GM23338 (cell line): Measurements from ENCODE around the gene ZSCAN5A. TPM values are rescaled to one million over a fixed set of nuclear protein-coding genes. Genes with fewer than 3 reads are reported as not detected.
"Not testable (repeated sequence)": the region's sequence is repeated elsewhere in the genome, so short reads cannot be mapped to it uniquely, and the experiment has no call there.

Source experiments
- ATAC-seq: fragments of 200-7000 bp; cut with Tn5 transposase; 3 replicates; pipeline ENCODE4 v1.9.1; 2020
- DNase-seq: peaks from one replicate; pipeline ENCODE4 v3.0.0-alpha.2; 2015; ENCODE audit warnings: low spot score
- H2AFZ ChIP-seq: fragments of 200-600 bp; sonication (generic); 2 replicates; pipeline ENCODE4 v1.8.0; 2016; ENCODE audit warnings: antibody characterized with exemption, mild to moderate bottlenecking, moderate library complexity
- H3F3A ChIP-seq: fragments of 200-600 bp; sonication (generic); replicated peaks from 2 replicates; pipeline ENCODE4 v1.8.0; 2017; ENCODE audit warnings: antibody characterized with exemption, mixed run types, low read depth
- H3K27ac ChIP-seq: fragments of 200-600 bp; sonication (generic); 2 replicates; pipeline ENCODE4 v1.6.1; 2016; ENCODE audit warnings: low read depth
- H3K27me3 ChIP-seq: fragments of 200-600 bp; sonication (generic); 2 replicates; pipeline ENCODE4 v1.8.0; 2016; ENCODE audit warnings: mild to moderate bottlenecking, mixed run types, moderate library complexity; ENCODE audit not compliant: insufficient read depth
- H3K36me3 ChIP-seq: fragments of 200-600 bp; sonication (generic); 2 replicates; pipeline ENCODE4 v1.8.0; 2016; ENCODE audit warnings: mild to moderate bottlenecking; ENCODE audit not compliant: insufficient read depth
- H3K4me1 ChIP-seq: fragments of 200-600 bp; sonication (generic); 2 replicates; pipeline ENCODE4 v1.8.0; 2016; ENCODE audit warnings: mild to moderate bottlenecking, moderate library complexity; ENCODE audit not compliant: insufficient read depth
- H3K4me2 ChIP-seq: fragments of 200-600 bp; sonication (generic); 2 replicates; pipeline ENCODE4 v1.7.1; 2017; ENCODE audit warnings: mixed run types
- H3K4me3 ChIP-seq: fragments of 200-600 bp; sonication (generic); 2 replicates; pipeline ENCODE4 v1.6.1; 2016; ENCODE audit warnings: mixed run types
- H3K79me2 ChIP-seq: fragments of 200-600 bp; sonication (generic); replicated peaks from 2 replicates; pipeline ENCODE4 v1.8.0; 2017; ENCODE audit warnings: mild to moderate bottlenecking; ENCODE audit not compliant: insufficient read depth
- H3K9me2 ChIP-seq: fragments of 200-600 bp; sonication (generic); 2 replicates; pipeline ENCODE4 v1.8.0; 2017; ENCODE audit not compliant: insufficient read depth
- H4K20me1 ChIP-seq: fragments of 200-600 bp; sonication (generic); replicated peaks from 2 replicates; pipeline ENCODE4 v1.8.0; 2017; ENCODE audit warnings: mild to moderate bottlenecking; ENCODE audit not compliant: insufficient read depth
- H3K27ac Mint-ChIP-seq: 2 replicates; pipeline ENCODE4 v1.8.0; 2020; ENCODE audit warnings: inconsistent platforms, mild to moderate bottlenecking, moderate library complexity, mixed read lengths
- H3K27me3 Mint-ChIP-seq: 3 replicates; pipeline ENCODE4 v1.8.0; 2022; ENCODE audit warnings: low read depth, mild to moderate bottlenecking, moderate library complexity, mixed read lengths, inconsistent platforms; ENCODE audit not compliant: insufficient read depth, poor library complexity
- H3K36me3 Mint-ChIP-seq: 3 replicates; pipeline ENCODE4 v1.8.0; 2021; ENCODE audit warnings: low read depth, mild to moderate bottlenecking, inconsistent platforms, moderate library complexity, mixed read lengths
- H3K4me1 Mint-ChIP-seq: 3 replicates; pipeline ENCODE4 v1.8.0; 2020; ENCODE audit warnings: mild to moderate bottlenecking, inconsistent platforms, mixed read lengths
- H3K4me3 Mint-ChIP-seq: 3 replicates; pipeline ENCODE4 v1.8.0; 2021; ENCODE audit warnings: moderate library complexity, mild to moderate bottlenecking, inconsistent platforms, mixed read lengths
- H3K9me3 Mint-ChIP-seq: 3 replicates; pipeline ENCODE4 v1.8.0; 2020; ENCODE audit warnings: moderate library complexity, mild to moderate bottlenecking, inconsistent platforms, mixed read lengths
- CREB1 ChIP-seq: fragments of 250-450 bp; sonication (Bioruptor Pico); IDR thresholded peaks from 2 replicates; pipeline ENCODE4 v1.5.0; 2020; ENCODE audit warnings: low read depth, mild to moderate bottlenecking, moderate library complexity
- CTCF ChIP-seq, 2 experiments: fragments of 200-600 bp in 1 of 2; sonication (generic) in 1 of 2; conservative IDR thresholded peaks; 2 replicates each; pipeline versions ENCODE4 v1.5.1 to v1.6.1; 2016 to 2017; ENCODE audit warnings: antibody characterized with exemption in 2 of 2, low read depth in 2 of 2, mild to moderate bottlenecking in 2 of 2, moderate library complexity in 1 of 2
- ETS1 ChIP-seq: IDR thresholded peaks from 2 replicates; pipeline ENCODE4 v1.6.1; 2016; ENCODE audit warnings: antibody characterized with exemption
- EZH2 ChIP-seq: fragments of 200-600 bp; sonication (generic); IDR thresholded peaks from one replicate; pipeline ENCODE4 v1.8.0; 2017; ENCODE audit warnings: antibody characterized with exemption, mild to moderate bottlenecking, low read depth; ENCODE audit not compliant: unreplicated experiment
- EZH2phosphoT487 ChIP-seq: fragments of 200-600 bp; sonication (generic); IDR thresholded peaks from one replicate; pipeline ENCODE4 v1.8.1; 2018; ENCODE audit warnings: antibody characterized with exemption; ENCODE audit not compliant: unreplicated experiment
- JUNB ChIP-seq: IDR thresholded peaks from one replicate; pipeline ENCODE4 v1.6.1; 2016; ENCODE audit warnings: antibody characterized with exemption; ENCODE audit not compliant: unreplicated experiment
- NANOG ChIP-seq: IDR thresholded peaks from 2 replicates; pipeline ENCODE4 v1.6.1; 2016; ENCODE audit warnings: antibody characterized with exemption, borderline replicate concordance
- POLR2AphosphoS5 ChIP-seq: IDR thresholded peaks from 2 replicates; pipeline ENCODE4 v1.6.1; 2016; ENCODE audit warnings: antibody characterized with exemption, low read depth
- REST ChIP-seq: IDR thresholded peaks from one replicate; pipeline ENCODE4 v1.6.1; 2018; ENCODE audit warnings: antibody characterized with exemption; ENCODE audit not compliant: unreplicated experiment
- STAT1 ChIP-seq: IDR thresholded peaks from one replicate; pipeline ENCODE4 v1.6.1; 2016; ENCODE audit warnings: antibody characterized with exemption; ENCODE audit not compliant: unreplicated experiment
- ZNF114 ChIP-seq: fragments of 250-450 bp; sonication (Bioruptor Pico); IDR thresholded peaks from 2 replicates; pipeline ENCODE4 v1.5.0; 2020; ENCODE audit warnings: mild to moderate bottlenecking, moderate library complexity
- ZNF331 ChIP-seq: fragments of 250-450 bp; sonication (Bioruptor Pico); IDR thresholded peaks from 2 replicates; pipeline ENCODE4 v1.5.0; 2020; ENCODE audit warnings: low read depth, mild to moderate bottlenecking, moderate library complexity
- polyA plus RNA-seq: library from polyadenylated mRNA; unstranded; fragments of >200 nt; fragmentation: Nextera tagmentation; extraction: Ambion mirVana; gene quantifications from 2 replicates; pipeline ENCODE4 v1.2.1, GENCODE V29; 2016
- total RNA-seq: library from RNA; depleted of rRNA; stranded (reverse); fragments of >200 nt; shearing (Covaris generic); gene quantifications from 2 replicates; pipeline ENCODE4 v1.2.3, GENCODE V29; 2014

The ZSCAN5A gene
- total and polyA plus RNA-seq, 2 experiments from 2014 or later = 10.2 to 12.5 TPM

GRCh38 chr19:56211718-56212117 lies 102.9 kb downstream of the ZSCAN5A start:
- H3K36me3 ChIP-seq = no peaks in the 10 kb centered on the region
- H3K9me2 ChIP-seq = no peaks in the 10 kb centered on the region
- Mint-ChIP-seq H3K27me3 (peaks cover 10% of the 10 kb centered on the region), H3K4me1 (peaks cover 5% of the 10 kb centered on the region; the same call in 2 of the 3 replicates), H3K4me3 (no peak overlapping the region), H3K36me3 (no peaks in the 10 kb centered on the region), H3K27ac (no peak overlapping the region), H3K9me3 (no peaks in the 10 kb centered on the region)
- no peak overlapping the region for H3K4me3 ChIP-seq
- ATAC-seq = peak; percentile 29; the same call in 2 of the 3 replicates
- no peaks in the 10 kb centered on the region for H4K20me1 ChIP-seq
- no peak overlapping the region for H3K27ac ChIP-seq
- peak; percentile 23 for DNase-seq
- H3K4me1 ChIP-seq = peaks cover 5% of the 10 kb centered on the region
- peak; percentile 18 to 26; a peak in 3 of 4 replicates for TF ChIP-seq CTCF (conservative IDR thresholded peaks at IDR 0.05; ENCODE audit: low read depth in 2 of 2)
- no peak for TF ChIP-seq EZH2
- no peak overlapping the region for H2AFZ ChIP-seq
- no peak overlapping the region for H3K4me2 ChIP-seq
- H3K27me3 ChIP-seq = no peaks in the 10 kb centered on the region
- H3F3A ChIP-seq = no peaks in the 10 kb centered on the region
- H3K79me2 ChIP-seq = no peaks in the 10 kb centered on the region

GRCh38 chr19:56210036-56210435 lies 104.6 kb downstream of the ZSCAN5A start:
- not testable (repeated sequence) for H3K4me3 ChIP-seq, H3K4me3 Mint-ChIP-seq, H2AFZ ChIP-seq, H3F3A ChIP-seq, H3K27me3 Mint-ChIP-seq, H3K4me2 ChIP-seq, H3K36me3 Mint-ChIP-seq, H3K27ac Mint-ChIP-seq, H3K9me2 ChIP-seq, H3K36me3 ChIP-seq, H3K27me3 ChIP-seq, H3K4me1 ChIP-seq, H4K20me1 ChIP-seq, H3K9me3 Mint-ChIP-seq, H3K27ac ChIP-seq, DNase-seq, ATAC-seq, H3K4me1 Mint-ChIP-seq, H3K79me2 ChIP-seq

- no peak overlapping the region for H3K27ac Mint-ChIP-seq
- no peak overlapping the region for H3K4me3 ChIP-seq
- H3K36me3 Mint-ChIP-seq = no peaks in the 10 kb centered on the region
- H3K4me1 Mint-ChIP-seq = no peaks in the 10 kb centered on the region
- DNase-seq = no peak
- peaks cover 6% of the 10 kb centered on the region for H3K27me3 Mint-ChIP-seq
- no peaks in the 10 kb centered on the region for H3K27me3 ChIP-seq
- H4K20me1 ChIP-seq = no peaks in the 10 kb centered on the region
- no peaks in the 10 kb centered on the region for H3K9me2 ChIP-seq
- no peak overlapping the region for H3K4me2 ChIP-seq
- H3K4me3 Mint-ChIP-seq = no peak overlapping the region
- H3F3A ChIP-seq = no peaks in the 10 kb centered on the region
- H3K79me2 ChIP-seq = no peaks in the 10 kb centered on the region
- no peak overlapping the region for H3K27ac ChIP-seq
- no peak overlapping the region for H2AFZ ChIP-seq
- no peak for ATAC-seq
- no peaks in the 10 kb centered on the region for H3K9me3 Mint-ChIP-seq
- no peaks in the 10 kb centered on the region for H3K4me1 ChIP-seq
- no peaks in the 10 kb centered on the region for H3K36me3 ChIP-seq
- TF ChIP-seq ZNF114 (no peak), POLR2AphosphoS5 (no peak), NANOG (no peak), REST (no peak), CREB1 (no peak), ZNF331 (CRISPR knock-in tag) (no peak), EZH2phosphoT487 (no peak), ETS1 (no peak), JUNB (no peak), STAT1 (no peak)
Measured at GRCh38 chr19:56209091-56209490, 105.5 kb downstream of the ZSCAN5A start.
